Endodermal cell (in vitro differentiated cells): ENCODE results near the gene GSG1L2. TPM values are rescaled to one million over a fixed set of nuclear protein-coding genes. Genes with fewer than 3 reads are reported as not detected.

Experiments used
- DNase-seq: peaks from one replicate; pipeline ENCODE4 v3.0.0-alpha.2; 2017
- H3K27ac ChIP-seq: 2 replicates; pipeline ENCODE4 v1.5.1; 2013; ENCODE audit warnings: mild to moderate bottlenecking, low read depth, low read length, moderate library complexity
- H3K27me3 ChIP-seq: 2 replicates; pipeline ENCODE4 v1.6.1; 2013; ENCODE audit warnings: mild to moderate bottlenecking, low read length, moderate library complexity; ENCODE audit not compliant: insufficient read depth, control insufficient read depth, poor library complexity, severe bottlenecking
- H3K36me3 ChIP-seq: 2 replicates; pipeline ENCODE4 v1.7.0; 2013; ENCODE audit warnings: mild to moderate bottlenecking, low read length, moderate library complexity; ENCODE audit not compliant: control insufficient read depth, insufficient read depth
- H3K4me1 ChIP-seq: one replicate; pipeline ENCODE4 v1.7.0; 2013; ENCODE audit warnings: low read length; ENCODE audit not compliant: control insufficient read depth, insufficient read depth
- H3K4me3 ChIP-seq: 2 replicates; pipeline ENCODE4 v1.5.1; 2013; ENCODE audit warnings: mild to moderate bottlenecking, low read length, moderate library complexity
- H3K9ac ChIP-seq: 2 replicates; pipeline ENCODE4 v1.6.1; 2013; ENCODE audit warnings: mild to moderate bottlenecking, low read length, moderate library complexity; ENCODE audit not compliant: poor library complexity, severe bottlenecking; ENCODE audit errors: extremely low read depth
- H3K9me3 ChIP-seq: 2 replicates; pipeline ENCODE4 v1.6.1; 2013; ENCODE audit warnings: mild to moderate bottlenecking, low read length, moderate library complexity; ENCODE audit not compliant: control insufficient read depth
- H3K27ac Mint-ChIP-seq: 2 replicates; pipeline ENCODE4 v1.8.0; 2020; ENCODE audit warnings: mixed read lengths
- H3K27me3 Mint-ChIP-seq: 2 replicates; pipeline ENCODE4 v1.8.0; 2021; ENCODE audit warnings: mild to moderate bottlenecking, mixed read lengths; ENCODE audit not compliant: insufficient read depth
- H3K36me3 Mint-ChIP-seq: 2 replicates; pipeline ENCODE4 v1.8.0; 2020; ENCODE audit warnings: low read depth, mixed read lengths
- H3K4me1 Mint-ChIP-seq: 2 replicates; pipeline ENCODE4 v1.8.0; 2020; ENCODE audit warnings: mixed read lengths
- H3K4me3 Mint-ChIP-seq: 2 replicates; pipeline ENCODE4 v1.8.0; 2020; ENCODE audit warnings: mild to moderate bottlenecking, moderate library complexity, mixed read lengths
- H3K9me3 Mint-ChIP-seq: 2 replicates; pipeline ENCODE4 v1.8.0; 2020; ENCODE audit warnings: mild to moderate bottlenecking, mixed read lengths
- WGBS, 2 experiments: methylation state at CpG; one replicate each; pipeline versions ENCODE4 v1.1.5 to v1.1.7; 2013; ENCODE audit warnings: missing lambda C conversion rate in 2 of 2, mixed read lengths in 1 of 2; ENCODE audit not compliant: insufficient coverage in 1 of 2, insufficient read length in 1 of 2; 5-methylcytosine and 5-hydroxymethylcytosine counted together
- total RNA-seq, 2 donors: library from RNA; stranded (reverse); fragmentation: NEBNext Ultra II Directional in 1 of 2; extraction: Animal tissue kit (Norgen Biotek cat#: 25700) in 1 of 2; gene quantifications; 2 replicates in 1 of 2; 3 replicates in 1 of 2; pipeline ENCODE4 v1.2.1, GENCODE V29; 2021
- TF ChIP-seq, protein P1 (sequence below): fragments of 200-600 bp; sonication (generic); conservative IDR thresholded peaks from 2 replicates; pipeline ENCODE4 v1.5.0; 2021; ENCODE audit warnings: antibody characterized with exemption, mild to moderate bottlenecking

The GSG1L2 gene
- total RNA-seq, 2 donors from 2014 or later = not detected

DNA sequence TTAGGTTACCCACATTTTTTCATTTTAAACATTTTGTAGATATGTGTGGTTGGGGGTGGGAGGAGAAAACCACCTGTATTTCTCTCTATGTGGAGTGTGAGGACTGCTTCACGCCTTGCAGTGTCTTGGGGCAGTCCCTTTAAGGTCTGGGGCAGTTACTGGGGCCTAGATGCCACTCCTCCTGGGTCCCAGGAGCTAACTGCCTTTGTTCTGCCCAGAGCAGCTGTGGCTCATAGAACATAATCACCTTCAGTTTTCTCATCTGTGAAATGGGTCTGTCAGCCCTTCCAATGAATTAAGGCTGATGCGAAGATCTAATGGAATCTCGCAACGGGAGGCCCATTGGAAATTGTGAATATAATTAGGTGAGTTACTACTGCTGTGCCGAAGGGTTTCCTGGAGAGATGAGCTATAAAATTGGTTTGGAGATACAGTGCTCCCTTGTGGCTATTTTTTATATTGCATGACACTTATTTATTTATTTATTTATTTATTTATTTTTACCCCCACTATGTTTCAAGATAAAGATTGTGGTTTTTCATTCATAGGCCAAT is 53.4 kb downstream of the GSG1L2 start:
- Mint-ChIP-seq H3K4me3 (no peak overlapping the region), H3K9me3 (no peaks in the 10 kb centered on the region), H3K36me3 (no peaks in the 10 kb centered on the region), H3K4me1 (no peaks in the 10 kb centered on the region), H3K27me3 (peaks cover 15% of the 10 kb centered on the region), H3K27ac (no peak overlapping the region)
- TF ChIP-seq, protein P1, sequence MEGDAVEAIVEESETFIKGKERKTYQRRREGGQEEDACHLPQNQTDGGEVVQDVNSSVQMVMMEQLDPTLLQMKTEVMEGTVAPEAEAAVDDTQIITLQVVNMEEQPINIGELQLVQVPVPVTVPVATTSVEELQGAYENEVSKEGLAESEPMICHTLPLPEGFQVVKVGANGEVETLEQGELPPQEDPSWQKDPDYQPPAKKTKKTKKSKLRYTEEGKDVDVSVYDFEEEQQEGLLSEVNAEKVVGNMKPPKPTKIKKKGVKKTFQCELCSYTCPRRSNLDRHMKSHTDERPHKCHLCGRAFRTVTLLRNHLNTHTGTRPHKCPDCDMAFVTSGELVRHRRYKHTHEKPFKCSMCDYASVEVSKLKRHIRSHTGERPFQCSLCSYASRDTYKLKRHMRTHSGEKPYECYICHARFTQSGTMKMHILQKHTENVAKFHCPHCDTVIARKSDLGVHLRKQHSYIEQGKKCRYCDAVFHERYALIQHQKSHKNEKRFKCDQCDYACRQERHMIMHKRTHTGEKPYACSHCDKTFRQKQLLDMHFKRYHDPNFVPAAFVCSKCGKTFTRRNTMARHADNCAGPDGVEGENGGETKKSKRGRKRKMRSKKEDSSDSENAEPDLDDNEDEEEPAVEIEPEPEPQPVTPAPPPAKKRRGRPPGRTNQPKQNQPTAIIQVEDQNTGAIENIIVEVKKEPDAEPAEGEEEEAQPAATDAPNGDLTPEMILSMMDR = peak; percentile 78
- Histone ChIP-seq H3K36me3 (no peaks in the 10 kb centered on the region), H3K9me3 (no peaks in the 10 kb centered on the region), H3K27me3 (peaks cover 17% of the 10 kb centered on the region), H3K4me1 (no peaks in the 10 kb centered on the region), H3K9ac (no peak overlapping the region), H3K4me3 (no peak overlapping the region), H3K27ac (no peak overlapping the region)
- 56 to 100% methylated on average over 1 to 5 of the region's 5 CpGs for WGBS, 2 experiments
- DNase-seq = peak; percentile 65

DNA sequence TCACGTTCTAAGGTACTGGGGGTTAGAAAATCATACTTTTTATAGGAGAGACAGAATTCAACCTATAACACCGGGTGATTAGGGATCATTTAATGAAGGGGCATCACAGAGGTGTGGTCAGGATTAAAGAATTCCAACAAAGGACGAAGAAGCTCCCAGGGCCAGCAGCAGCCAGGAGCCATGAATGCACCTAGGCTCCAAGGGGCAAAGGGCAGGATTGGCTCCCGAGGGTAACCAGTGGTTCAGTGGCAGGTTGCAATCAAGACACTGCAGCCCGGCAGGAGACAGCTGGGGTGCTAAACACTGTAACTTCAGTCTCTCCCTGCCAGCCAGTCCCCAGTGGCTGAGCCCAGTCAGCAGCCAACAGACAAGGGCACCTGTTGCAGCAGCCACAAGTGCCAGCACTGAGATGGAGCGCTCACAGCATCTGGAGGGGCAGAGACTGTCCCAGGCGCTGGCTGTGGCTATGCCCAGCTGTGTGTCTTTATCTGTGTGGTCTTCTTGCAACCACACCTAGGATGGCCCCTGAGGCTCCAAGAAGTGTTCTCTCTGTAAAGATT is 54.4 kb downstream of the GSG1L2 start:
- Histone ChIP-seq H3K9me3 (no peaks in the 10 kb centered on the region), H3K27ac (no peak overlapping the region), H3K4me1 (no peaks in the 10 kb centered on the region), H3K9ac (no peak overlapping the region), H3K36me3 (no peaks in the 10 kb centered on the region), H3K27me3 (peaks cover 17% of the 10 kb centered on the region), H3K4me3 (no peak overlapping the region)
- TF ChIP-seq, protein P1 = no peak
- Mint-ChIP-seq H3K4me3 (no peak overlapping the region), H3K27ac (no peak overlapping the region), H3K36me3 (no peaks in the 10 kb centered on the region), H3K4me1 (no peaks in the 10 kb centered on the region), H3K27me3 (peaks cover 15% of the 10 kb centered on the region), H3K9me3 (no peaks in the 10 kb centered on the region)
- DNase-seq = peak; percentile 50
- WGBS, 2 experiments = 83 to 89% methylated on average over 4 to 7 of the region's 7 CpGs

DNA sequence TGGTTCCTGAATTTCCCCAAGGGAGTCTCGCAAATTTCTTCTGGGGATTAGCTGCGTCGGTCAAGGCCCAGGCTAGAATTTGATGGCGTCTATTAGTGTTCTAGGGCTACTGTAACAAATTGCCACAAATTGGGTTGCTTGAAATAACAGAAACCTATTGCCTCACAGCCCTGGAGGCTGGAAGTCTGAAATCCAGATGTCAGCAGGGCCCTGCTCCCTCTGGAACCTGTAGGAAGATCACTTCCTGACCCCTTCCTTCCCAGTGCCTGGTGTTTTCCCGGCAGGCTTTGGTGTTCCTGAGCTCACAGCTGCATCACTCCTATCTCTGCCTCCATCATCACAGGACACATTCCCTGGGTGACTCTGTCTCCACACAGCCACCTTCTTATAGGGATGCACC is 54.9 kb downstream of the GSG1L2 start:
- Mint-ChIP-seq H3K36me3 (no peaks in the 10 kb centered on the region), H3K27me3 (peaks cover 15% of the 10 kb centered on the region), H3K4me1 (no peaks in the 10 kb centered on the region), H3K9me3 (no peaks in the 10 kb centered on the region), H3K4me3 (no peak overlapping the region), H3K27ac (no peak overlapping the region)
- Histone ChIP-seq H3K27me3 (peaks cover 17% of the 10 kb centered on the region), H3K36me3 (no peaks in the 10 kb centered on the region), H3K4me1 (no peaks in the 10 kb centered on the region), H3K9me3 (no peaks in the 10 kb centered on the region), H3K27ac (no peak overlapping the region), H3K4me3 (no peak overlapping the region), H3K9ac (no peak overlapping the region)
- 87 to 100% methylated on average over 1 to 5 of the region's 5 CpGs for WGBS, 2 experiments
- TF ChIP-seq, protein P1 = no peak
- no peak for DNase-seq
